ENCODE results near the gene HRNR. TPM values are rescaled to one million over a fixed set of nuclear protein-coding genes. Genes with fewer than 3 reads are reported as not detected.

HRNR gene
- total RNA-seq, 3 donors from 2014 or later, result not detected

DNA sequence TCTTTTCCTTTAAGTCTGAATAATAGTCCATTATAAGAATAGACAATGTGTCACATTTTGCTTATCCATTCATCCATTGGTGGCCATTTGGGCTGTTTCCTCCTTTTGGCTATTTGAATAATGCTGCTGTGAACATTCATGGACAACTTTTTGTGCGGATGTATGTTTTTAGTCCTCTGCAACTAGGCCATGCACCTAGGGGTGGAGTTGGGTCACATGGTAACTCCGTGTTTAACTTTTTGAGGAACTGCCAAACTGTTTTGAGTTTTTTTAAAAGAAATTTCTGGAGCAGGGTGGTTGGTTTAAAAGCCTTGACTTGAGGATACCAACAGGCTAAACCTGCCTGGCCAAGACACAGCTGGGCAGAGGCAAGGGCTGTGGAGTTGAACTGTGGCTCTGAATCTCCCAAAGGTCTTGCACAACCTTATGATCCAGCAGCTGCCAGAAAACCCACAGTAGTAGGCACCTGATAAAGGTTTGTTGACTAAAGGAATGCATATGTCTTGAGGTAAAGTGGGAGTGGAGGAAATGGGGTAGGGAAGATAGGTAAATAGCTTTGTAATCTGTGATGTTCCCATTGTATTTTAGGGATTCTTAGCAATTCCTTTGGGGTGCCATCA is 59.4 kb downstream of the HRNR start:
- TF ChIP-seq, protein P1, sequence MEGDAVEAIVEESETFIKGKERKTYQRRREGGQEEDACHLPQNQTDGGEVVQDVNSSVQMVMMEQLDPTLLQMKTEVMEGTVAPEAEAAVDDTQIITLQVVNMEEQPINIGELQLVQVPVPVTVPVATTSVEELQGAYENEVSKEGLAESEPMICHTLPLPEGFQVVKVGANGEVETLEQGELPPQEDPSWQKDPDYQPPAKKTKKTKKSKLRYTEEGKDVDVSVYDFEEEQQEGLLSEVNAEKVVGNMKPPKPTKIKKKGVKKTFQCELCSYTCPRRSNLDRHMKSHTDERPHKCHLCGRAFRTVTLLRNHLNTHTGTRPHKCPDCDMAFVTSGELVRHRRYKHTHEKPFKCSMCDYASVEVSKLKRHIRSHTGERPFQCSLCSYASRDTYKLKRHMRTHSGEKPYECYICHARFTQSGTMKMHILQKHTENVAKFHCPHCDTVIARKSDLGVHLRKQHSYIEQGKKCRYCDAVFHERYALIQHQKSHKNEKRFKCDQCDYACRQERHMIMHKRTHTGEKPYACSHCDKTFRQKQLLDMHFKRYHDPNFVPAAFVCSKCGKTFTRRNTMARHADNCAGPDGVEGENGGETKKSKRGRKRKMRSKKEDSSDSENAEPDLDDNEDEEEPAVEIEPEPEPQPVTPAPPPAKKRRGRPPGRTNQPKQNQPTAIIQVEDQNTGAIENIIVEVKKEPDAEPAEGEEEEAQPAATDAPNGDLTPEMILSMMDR (IDR thresholded peaks at IDR 0.05), result no peak
- no peak for DNase-seq
- Histone ChIP-seq H3K36me3 (ENCODE audit: low read depth) (no peaks in the 10 kb centered on the region), H3K4me3 (no peak overlapping the region), H3K4me1 (ENCODE audit: low read depth) (no peaks in the 10 kb centered on the region), H3K9me3 (no peaks in the 10 kb centered on the region)
- ATAC-seq, result no peak
- intact Hi-C loops (cut with DNase I, micrococcal nuclease), result no loop called here

DNA sequence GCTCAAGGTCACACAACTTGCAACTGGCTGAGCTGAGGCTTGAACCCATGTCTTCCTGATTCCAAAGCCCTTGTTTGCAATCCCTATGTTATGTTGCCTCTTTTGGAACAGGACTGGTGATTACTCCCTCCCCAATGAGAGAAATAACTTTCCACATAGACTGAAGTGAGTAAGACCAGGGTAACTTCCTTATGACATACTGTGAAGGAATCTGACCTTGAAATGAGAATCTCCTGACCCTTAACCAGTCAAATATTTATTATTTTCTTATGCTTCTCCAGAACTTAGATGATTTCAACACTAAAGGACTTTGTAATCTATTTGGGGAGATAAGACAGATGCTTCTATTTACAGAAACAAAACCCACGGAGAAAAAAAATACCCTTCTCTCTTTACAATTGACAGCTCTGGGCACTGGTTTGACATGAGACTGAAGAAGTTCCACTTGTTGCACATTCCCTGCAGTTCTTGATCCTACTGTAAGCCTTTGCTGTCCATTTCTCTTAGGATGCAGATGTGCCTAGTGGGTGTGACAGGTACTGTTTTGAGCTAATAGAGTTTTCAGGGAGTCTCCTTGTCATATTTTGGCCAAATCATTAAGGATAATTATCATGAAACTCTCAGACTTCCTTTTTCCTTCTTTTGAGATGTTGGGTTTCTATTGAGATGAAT is 61.1 kb downstream of the HRNR start:
- ATAC-seq (no peak), DNase-seq (no peak)
- intact Hi-C loops (cut with DNase I, micrococcal nuclease), result no loop called here
- Histone ChIP-seq H3K36me3 (ENCODE audit: low read depth) (no peaks in the 10 kb centered on the region), H3K4me3 (no peak overlapping the region), H3K9me3 (no peaks in the 10 kb centered on the region), H3K4me1 (ENCODE audit: low read depth) (no peaks in the 10 kb centered on the region)
- TF ChIP-seq, protein P1 (IDR thresholded peaks at IDR 0.05), result no peak

Other genes with a start within 250 kb of the HRNR start
- gene S100A10, start 230.3 kb downstream of the HRNR start, total RNA-seq, result 1,000 to 10,000 TPM in 2 of 3 donors, 100 to 1,000 TPM in 1; 540 to 1,335 (median 1,083) TPM
- 100 to 1,000 TPM in 1 of 3 donors, 10 to 100 TPM in 2; 88.8 to 230 (median 93.8) TPM for gene S100A11, start 187.2 kb downstream of the HRNR start, total RNA-seq
- not detected for gene TCHHL1, start 135.1 kb downstream of the HRNR start, total RNA-seq
- under 1 TPM in 2 of 3 donors, not detected in 1; 0.05 to 0.09 TPM for gene TCHH, start 108.7 kb downstream of the HRNR start, total RNA-seq
- not detected for gene RPTN, start 65.0 kb downstream of the HRNR start, total RNA-seq
- not detected for gene FLG, start 101.0 kb upstream of the HRNR start, total RNA-seq
- not detected for gene FLG2, start 135.8 kb upstream of the HRNR start, total RNA-seq
- not detected for gene CRNN, start 190.1 kb upstream of the HRNR start, total RNA-seq

Data from mucosa of descending colon (tissue), 3 donors.